ENCODE data around the gene RPS6KB2. TPM values are rescaled to one million over a fixed set of nuclear protein-coding genes. Genes with fewer than 3 reads are reported as not detected.

Gene RPS6KB2
- polyA plus RNA-seq, 1 donor from 2014 or later, result 92.8 TPM

- Histone ChIP-seq H3K9me2 (ENCODE audit: insufficient read depth, low read length) (no peaks in the 10 kb centered on the region), H3K27ac (ENCODE audit: low read length) (no peak overlapping the region), H3K4me2 (ENCODE audit: low read length) (no peak overlapping the region), H4K20me1 (ENCODE audit: insufficient read depth) (no peaks in the 10 kb centered on the region), H3K36me3 (ENCODE audit: insufficient read depth, low read length) (no peaks in the 10 kb centered on the region), H3K79me2 (replicated peaks; ENCODE audit: insufficient read depth, low read length) (no peaks in the 10 kb centered on the region), H2AFZ (ENCODE audit: low read depth, low read length) (no peak overlapping the region), H3K27me3 (ENCODE audit: insufficient read depth, low read depth, low read length) (peaks cover 5% of the 10 kb centered on the region), H3F3A (ENCODE audit: insufficient read depth, low read length, poor library complexity, severe bottlenecking) (no peaks in the 10 kb centered on the region), H3K9me3 (ENCODE audit: low read length) (no peaks in the 10 kb centered on the region), H3K4me3 (ENCODE audit: low read length) (no peak overlapping the region), H3K9ac (ENCODE audit: low read length) (no peak overlapping the region)
- TF ChIP-seq MXI1 (conservative IDR thresholded peaks at IDR 0.05; ENCODE audit: poor library complexity, severe bottlenecking) (no peak), SMC3 (conservative IDR thresholded peaks at IDR 0.05; ENCODE audit: poor library complexity) (no peak), REST (IDR thresholded peaks at IDR 0.05; ENCODE audit: borderline replicate concordance) (no peak), CTCF (IDR thresholded peaks at IDR 0.05; ENCODE audit: poor library complexity, severe bottlenecking) (no peak), EP300 (conservative IDR thresholded peaks at IDR 0.05; ENCODE audit: poor library complexity, severe bottlenecking) (no peak), RAD21 (conservative IDR thresholded peaks at IDR 0.05) (no peak), POLR2AphosphoS5 (IDR thresholded peaks at IDR 0.05) (no peak), EZH2 (IDR thresholded peaks at IDR 0.05; ENCODE audit: borderline replicate concordance, insufficient read depth, low read length, poor library complexity, severe bottlenecking) (no peak), TAF1 (IDR thresholded peaks at IDR 0.05; ENCODE audit: low read depth) (no peak)
Observed at GRCh38 chr11:67409781-67410368, 18.4 kb upstream of the RPS6KB2 start.

- no peaks in the 10 kb centered on the region for H3K9me3 ChIP-seq (ENCODE audit: low read length)
- H3K27ac ChIP-seq (ENCODE audit: low read length), result no peak overlapping the region
- H3K36me3 ChIP-seq (ENCODE audit: insufficient read depth, low read length), result no peaks in the 10 kb centered on the region
- no peaks in the 10 kb centered on the region for H3F3A ChIP-seq (ENCODE audit: insufficient read depth, low read length, poor library complexity, severe bottlenecking)
- H3K9me2 ChIP-seq (ENCODE audit: insufficient read depth, low read length), result no peaks in the 10 kb centered on the region
- H3K27me3 ChIP-seq (ENCODE audit: insufficient read depth, low read depth, low read length), result peaks cover 11% of the 10 kb centered on the region
- H4K20me1 ChIP-seq (ENCODE audit: insufficient read depth), result no peaks in the 10 kb centered on the region
- TF ChIP-seq RAD21 (conservative IDR thresholded peaks at IDR 0.05) (no peak), TAF1 (IDR thresholded peaks at IDR 0.05; ENCODE audit: low read depth) (no peak), CTCF (IDR thresholded peaks at IDR 0.05; ENCODE audit: poor library complexity, severe bottlenecking) (no peak), SMC3 (conservative IDR thresholded peaks at IDR 0.05; ENCODE audit: poor library complexity) (no peak), REST (IDR thresholded peaks at IDR 0.05; ENCODE audit: borderline replicate concordance) (no peak), MXI1 (conservative IDR thresholded peaks at IDR 0.05; ENCODE audit: poor library complexity, severe bottlenecking) (no peak), POLR2AphosphoS5 (IDR thresholded peaks at IDR 0.05) (no peak), EP300 (conservative IDR thresholded peaks at IDR 0.05; ENCODE audit: poor library complexity, severe bottlenecking) (no peak), EZH2 (IDR thresholded peaks at IDR 0.05; ENCODE audit: borderline replicate concordance, insufficient read depth, low read length, poor library complexity, severe bottlenecking) (no peak)
- H2AFZ ChIP-seq (ENCODE audit: low read depth, low read length), result no peak overlapping the region
- H3K4me3 ChIP-seq (ENCODE audit: low read length), result no peak overlapping the region
- no peaks in the 10 kb centered on the region for H3K79me2 ChIP-seq (replicated peaks; ENCODE audit: insufficient read depth, low read length)
- no peak overlapping the region for H3K9ac ChIP-seq (ENCODE audit: low read length)
- H3K4me2 ChIP-seq (ENCODE audit: low read length), result no peak overlapping the region
Observed at GRCh38 chr11:67410369-67410831, 17.9 kb upstream of the RPS6KB2 start.
